Transverse colon (tissue), 4 donors: Measurements from ENCODE around the gene SPRYD4. TPM values are rescaled to one million over a fixed set of nuclear protein-coding genes. Genes with fewer than 3 reads are reported as not detected.
"Not testable (repeated sequence)": the region's sequence is repeated elsewhere in the genome, so short reads cannot be mapped to it uniquely, and the experiment has no call there.

Experiments used
- DNase-seq: peaks from one replicate; pipeline ENCODE4 v3.0.0-alpha.2; 2019
- H3K27ac ChIP-seq, 4 donors: fragments of 200-600 bp; sonication (generic); 2 replicates each; pipeline ENCODE4 v1.5.1; 2016 to 2018; ENCODE audit warnings: inconsistent platforms in 4 of 4
- H3K27me3 ChIP-seq: fragments of 200-600 bp; sonication (generic); 2 replicates; pipeline ENCODE4 v1.5.1; 2017; ENCODE audit warnings: inconsistent platforms
- H3K36me3 ChIP-seq, 4 donors: fragments of 200-600 bp; sonication (generic); 2 replicates each; pipeline ENCODE4 v1.5.1; 2017 to 2019; ENCODE audit warnings: inconsistent platforms in 4 of 4
- H3K4me1 ChIP-seq, 4 donors: fragments of 200-600 bp; sonication (generic); 2 replicates each; pipeline ENCODE4 v1.5.1; 2017 to 2020; ENCODE audit warnings: inconsistent platforms in 4 of 4
- H3K4me3 ChIP-seq, 4 donors: fragments of 200-600 bp; sonication (generic); 1 replicate in 1 of 4; 2 replicates in 3 of 4; pipeline versions ENCODE4 v1.5.1 to v1.6.1; 2017 to 2019; ENCODE audit warnings: inconsistent platforms in 4 of 4
- H3K9me3 ChIP-seq, 2 donors: fragments of 200-600 bp; sonication (generic); 2 replicates each; pipeline ENCODE4 v1.5.1; 2017 to 2019; ENCODE audit warnings: inconsistent platforms in 2 of 2
- EP300 ChIP-seq: sonication (generic); formaldehyde crosslinking; IDR thresholded peaks from one replicate; pipeline ENCODE4 v1.6.1; 2017; ENCODE audit warnings: antibody characterized with exemption, low read depth
- POLR2A ChIP-seq: fragments of 450-650 bp; IDR thresholded peaks from one replicate; pipeline ENCODE4 v1.6.1; 2016; ENCODE audit warnings: antibody characterized with exemption, mild to moderate bottlenecking, moderate library complexity
- POLR2AphosphoS5 ChIP-seq, 3 donors: sonication (generic); formaldehyde crosslinking; IDR thresholded peaks; one replicate each; pipeline ENCODE4 v1.6.1; 2016; ENCODE audit warnings: antibody characterized with exemption in 3 of 3
- WGBS, 2 donors: methylation state at CpG; one replicate each; pipeline ENCODE4 v1.1.5; 2018; ENCODE audit warnings: low coverage in 1 of 2; 5-methylcytosine and 5-hydroxymethylcytosine counted together
- in situ Hi-C, 4 donors: fragments of 200-750 bp; cut with MboI; loops; one replicate each; pipeline versions ENCODE4 v1.15.0 to v1.15.1; 2017; ENCODE audit warnings: low sequenced_read_pairs in 3 of 4, low pct_ligation_motif_present in 1 of 4, low pct_unique_long_range_greater_than_20kb in 1 of 4
- intact Hi-C: fragments of 100-400 bp; cut with DNase I; formaldehyde crosslinking; loops from one replicate; pipeline ENCODE4 v1.15.1; 2023; ENCODE audit warnings: low total_unique reads
- total RNA-seq, 4 donors: library from RNA; depleted of rRNA; stranded (reverse); fragments of >200 nt; gene quantifications; one replicate each; pipeline ENCODE4 v1.1.0, GENCODE V29; 2016
- TF ChIP-seq, protein P1 (sequence below), 5 experiments: fragments of 200-600 bp in 3 of 5; fragments of 450-650 bp in 2 of 5; sonication (generic) in 3 of 5; IDR thresholded peaks; 1 replicate in 2 of 5; 2 replicates in 3 of 5; pipeline ENCODE4 v1.5.1; 2016 to 2017; ENCODE audit warnings: antibody characterized with exemption in 5 of 5, inconsistent platforms in 3 of 5, mild to moderate bottlenecking in 2 of 5, moderate library complexity in 1 of 5

SPRYD4 gene
- total RNA-seq, 4 donors from 2014 or later = 3.0 to 11.5 (median 3.9) TPM

DNA sequence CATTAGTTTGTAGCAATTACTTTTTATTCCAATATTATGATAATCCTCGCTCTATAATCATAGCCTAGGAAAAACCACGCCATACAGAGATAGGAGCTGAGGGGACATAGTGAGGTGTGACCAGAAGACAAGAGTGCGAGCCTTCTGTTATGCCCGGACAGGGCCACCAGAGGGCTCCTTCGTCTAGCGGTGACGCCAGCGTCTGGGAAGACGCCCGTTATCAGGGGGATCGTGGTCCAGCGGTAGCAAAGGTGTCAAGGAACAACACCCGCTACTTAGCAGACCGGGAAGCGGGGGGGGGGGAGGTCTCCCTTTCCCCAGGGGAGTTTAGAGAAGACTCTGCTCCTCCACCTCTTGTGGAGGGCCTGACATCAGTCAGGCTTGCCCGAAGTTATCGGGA lies 28.3 kb downstream of the SPRYD4 start:
- intact Hi-C loops = not testable (repeated sequence)
- WGBS, 2 donors = 0 to 13% methylated on average over 1 to 16 of the region's 17 CpGs
- peak; percentile 73 for DNase-seq

DNA sequence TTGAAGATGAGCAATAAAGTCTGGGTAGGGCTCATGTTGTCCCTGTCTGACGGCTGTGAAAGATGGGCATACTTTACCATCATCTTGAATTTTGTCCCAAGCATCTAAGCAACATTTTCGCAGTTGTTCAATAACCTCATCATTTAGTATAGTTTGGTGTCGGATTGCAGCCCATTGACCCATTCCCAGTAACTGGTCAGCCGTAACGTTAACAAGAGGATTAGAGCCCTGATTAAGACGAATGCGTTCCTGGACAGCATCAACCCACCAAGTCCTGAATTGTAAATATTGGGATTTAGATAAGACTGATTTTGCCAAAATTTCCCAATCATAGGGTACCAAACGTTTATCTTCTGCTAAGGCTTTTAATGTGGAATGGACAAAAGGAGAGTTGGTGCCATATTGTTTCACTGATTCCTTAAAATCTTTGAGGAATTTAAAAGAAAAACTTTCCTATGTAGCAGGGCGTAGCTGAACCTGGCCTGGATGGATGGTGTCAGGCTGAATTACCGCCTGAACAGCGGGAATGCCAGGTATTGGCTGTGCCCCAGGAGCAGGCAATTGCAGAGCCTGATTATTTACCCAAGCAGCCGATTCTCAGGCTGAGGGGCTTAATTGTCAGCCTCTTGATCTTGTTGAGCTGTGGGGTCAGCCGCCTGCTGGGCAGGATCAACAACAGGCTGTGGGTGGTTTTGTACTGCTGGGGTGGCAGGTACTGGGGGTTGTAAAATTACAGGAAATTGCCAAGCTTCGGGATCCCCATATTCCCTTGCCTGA lies 29.9 kb downstream of the SPRYD4 start:
- H3K27ac ChIP-seq, in situ Hi-C loops, H3K27me3 ChIP-seq, H3K9me3 ChIP-seq, H3K36me3 ChIP-seq, DNase-seq, intact Hi-C loops, H3K4me3 ChIP-seq, H3K4me1 ChIP-seq: not testable (repeated sequence)
- WGBS, 2 donors = 58 to 83% methylated on average over 5 to 14 of the region's 14 CpGs

More for the DNA sequence above, 28.3 kb downstream of the SPRYD4 start:
- TF ChIP-seq, protein P1, sequence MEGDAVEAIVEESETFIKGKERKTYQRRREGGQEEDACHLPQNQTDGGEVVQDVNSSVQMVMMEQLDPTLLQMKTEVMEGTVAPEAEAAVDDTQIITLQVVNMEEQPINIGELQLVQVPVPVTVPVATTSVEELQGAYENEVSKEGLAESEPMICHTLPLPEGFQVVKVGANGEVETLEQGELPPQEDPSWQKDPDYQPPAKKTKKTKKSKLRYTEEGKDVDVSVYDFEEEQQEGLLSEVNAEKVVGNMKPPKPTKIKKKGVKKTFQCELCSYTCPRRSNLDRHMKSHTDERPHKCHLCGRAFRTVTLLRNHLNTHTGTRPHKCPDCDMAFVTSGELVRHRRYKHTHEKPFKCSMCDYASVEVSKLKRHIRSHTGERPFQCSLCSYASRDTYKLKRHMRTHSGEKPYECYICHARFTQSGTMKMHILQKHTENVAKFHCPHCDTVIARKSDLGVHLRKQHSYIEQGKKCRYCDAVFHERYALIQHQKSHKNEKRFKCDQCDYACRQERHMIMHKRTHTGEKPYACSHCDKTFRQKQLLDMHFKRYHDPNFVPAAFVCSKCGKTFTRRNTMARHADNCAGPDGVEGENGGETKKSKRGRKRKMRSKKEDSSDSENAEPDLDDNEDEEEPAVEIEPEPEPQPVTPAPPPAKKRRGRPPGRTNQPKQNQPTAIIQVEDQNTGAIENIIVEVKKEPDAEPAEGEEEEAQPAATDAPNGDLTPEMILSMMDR (IDR thresholded peaks at IDR 0.05) = peak; percentile 18 to 49 (median 41)
- H3K4me3 ChIP-seq, in situ Hi-C loops, H3K9me3 ChIP-seq, H3K36me3 ChIP-seq, H3K27me3 ChIP-seq, H3K27ac ChIP-seq, H3K4me1 ChIP-seq: not testable (repeated sequence)

DNA sequence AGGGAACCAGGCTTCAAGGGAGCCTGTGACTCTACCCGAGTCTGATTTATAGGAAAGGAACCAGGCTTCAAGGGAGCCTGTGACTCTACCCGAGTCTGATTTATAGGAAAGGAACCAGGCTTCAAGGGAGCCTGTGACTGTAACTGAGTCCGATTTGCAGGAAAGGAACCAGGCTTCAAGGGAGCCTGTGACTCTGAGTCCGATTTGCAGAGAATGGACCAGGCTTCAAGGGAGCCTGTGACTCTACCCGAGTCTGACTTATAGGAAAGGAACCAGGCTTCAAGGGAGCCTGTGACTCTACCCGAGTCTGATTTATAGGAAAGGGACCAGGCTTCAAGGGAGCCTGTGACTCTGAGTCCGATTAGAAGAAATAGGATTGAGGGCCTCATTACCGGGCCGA lies 31.1 kb downstream of the SPRYD4 start:
- H3K4me1 ChIP-seq, intact Hi-C loops, H3K9me3 ChIP-seq, DNase-seq, H3K4me3 ChIP-seq, H3K36me3 ChIP-seq, H3K27me3 ChIP-seq, in situ Hi-C loops, H3K27ac ChIP-seq: not testable (repeated sequence)
- WGBS, 2 donors = 84% methylated on average over 9 of the region's 9 CpGs; no CpG with 5 or more reads in 1 of the 2 donors

DNA sequence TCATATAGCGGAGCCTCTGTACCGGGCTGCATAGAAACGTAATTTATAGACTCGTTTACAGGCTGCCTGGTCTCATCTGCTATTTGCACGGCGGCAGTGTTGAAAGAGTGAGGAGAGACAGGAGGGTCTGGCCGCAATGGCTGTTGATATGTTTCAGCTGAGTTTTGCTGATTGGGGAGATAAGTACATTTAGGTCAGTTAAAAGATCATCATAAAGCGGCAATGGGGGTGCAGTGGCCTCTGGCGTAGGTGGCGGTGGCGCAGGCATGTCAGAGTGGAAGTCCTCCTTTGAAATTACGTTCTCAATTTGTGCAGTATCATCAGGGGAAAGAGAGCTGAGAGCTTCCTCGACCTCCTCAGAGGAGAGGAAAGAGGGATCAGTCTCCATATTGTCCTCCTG lies 31.5 kb downstream of the SPRYD4 start:
- WGBS, 2 donors = 84 to 88% methylated on average over 8 to 13 of the region's 13 CpGs
- in situ Hi-C loops, H3K9me3 ChIP-seq, H3K36me3 ChIP-seq, H3K27me3 ChIP-seq, DNase-seq, intact Hi-C loops, H3K4me3 ChIP-seq, H3K27ac ChIP-seq, H3K4me1 ChIP-seq: not testable (repeated sequence)

DNA sequence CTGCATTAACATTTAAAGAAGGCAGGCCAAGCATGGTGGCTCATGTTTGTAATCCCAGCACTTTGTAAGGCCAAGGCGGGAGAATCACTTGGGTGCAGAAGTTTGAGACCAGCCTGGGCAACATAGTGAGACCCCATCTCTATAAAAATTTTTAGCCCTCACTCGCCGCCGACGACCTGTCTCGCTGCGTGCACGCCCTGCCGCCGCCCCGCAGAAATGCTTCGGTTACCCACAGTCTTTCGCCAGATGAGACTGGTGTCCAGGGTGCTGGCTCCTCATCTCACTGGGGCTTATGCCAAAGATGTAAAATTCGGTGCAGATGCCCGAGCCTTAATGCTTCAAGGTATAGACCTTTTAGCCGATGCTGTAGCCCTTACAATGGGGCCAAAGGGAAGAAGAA lies 42.4 kb downstream of the SPRYD4 start:
- 81 to 92% methylated on average over 4 to 16 of the region's 16 CpGs for WGBS, 2 donors
- H3K4me3 ChIP-seq = no peak overlapping the region
- peaks cover 0 to 6% (median 0%) of the 10 kb centered on the region in 4 donors for H3K4me1 ChIP-seq
- intact Hi-C loops = no loop called here
- DNase-seq = no peak
- no peak overlapping the region for H3K27ac ChIP-seq
- H3K36me3 ChIP-seq = no peaks in the 10 kb centered on the region
- no peaks in the 10 kb centered on the region for H3K9me3 ChIP-seq
- TF ChIP-seq POLR2AphosphoS5 (IDR thresholded peaks at IDR 0.05) (no peak), EP300 (no peak), POLR2A (no peak)
- TF ChIP-seq, protein P1 (IDR thresholded peaks at IDR 0.05) = no peak
- no peaks in the 10 kb centered on the region for H3K27me3 ChIP-seq
- in situ Hi-C loops = loop anchor here in 2 of 4 donors (10.0 kb wide), 1 partner anchor 64 kb away; no protein-coding TSS in a partner anchor

DNA sequence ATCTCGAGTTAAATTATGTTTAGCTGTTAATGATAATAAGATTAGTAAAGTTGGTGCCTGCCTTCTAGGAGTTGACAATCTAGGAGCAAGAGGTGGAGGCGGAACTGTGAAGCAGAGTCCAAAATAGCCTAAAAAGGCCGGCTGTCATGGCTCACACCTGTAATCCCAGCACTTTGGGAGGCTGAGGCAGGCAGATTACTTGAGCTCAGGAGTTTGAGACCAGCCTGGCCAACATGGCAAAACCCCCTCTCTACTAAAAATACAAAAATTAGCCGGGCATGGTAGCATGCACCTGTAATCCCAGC lies 45.6 kb downstream of the SPRYD4 start:
- not testable (repeated sequence) for H3K9me3 ChIP-seq, DNase-seq, H3K27me3 ChIP-seq, H3K36me3 ChIP-seq, H3K4me3 ChIP-seq, H3K27ac ChIP-seq
- 20 to 60% methylated on average over 2 to 4 of the region's 4 CpGs for WGBS, 2 donors
- peaks cover 0 to 11% (median 0%) of the 10 kb centered on the region in 4 donors for H3K4me1 ChIP-seq
- in situ Hi-C loops (loop anchor here in 2 of 4 donors (10.0 kb wide), 1 partner anchor 61 kb away; no protein-coding TSS in a partner anchor), intact Hi-C loops (loop anchor here (2.0 kb wide), 1 partner anchor 57 kb away; no protein-coding TSS in a partner anchor)
